GM10266 (cell line): ENCODE measurements around the gene FBN3.
"Not testable (repeated sequence)": the region's sequence is repeated elsewhere in the genome, so short reads cannot be mapped to it uniquely, and the experiment has no call there.

Experiments
- DNase-seq: peaks from one replicate; pipeline ENCODE4 v3.0.0; 2012; ENCODE audit errors: extremely low spot score
- CTCF ChIP-seq: IDR thresholded peaks from 2 replicates; pipeline ENCODE4 v1.5.1; 2012; ENCODE audit warnings: mild to moderate bottlenecking, low read depth; ENCODE audit not compliant: control insufficient read depth, insufficient read depth; ENCODE audit errors: missing control alignments

FBN3 gene

GRCh38 chr19:8107301-8107903 is 42.0 kb downstream of the FBN3 start:
- DNase-seq, result no peak
- no peak for TF ChIP-seq CTCF

GRCh38 chr19:8105471-8105870 is 43.9 kb downstream of the FBN3 start:
- no peak for DNase-seq
- no peak for TF ChIP-seq CTCF

GRCh38 chr19:8101910-8102309 is 47.5 kb downstream of the FBN3 start:
- not testable (repeated sequence) for DNase-seq

- TF ChIP-seq CTCF, result no peak
- DNase-seq, result no peak
Measured at GRCh38 chr19:8101311-8101710, 48.1 kb downstream of the FBN3 start.

- no peak for TF ChIP-seq CTCF
- DNase-seq, result no peak
Measured at GRCh38 chr19:8097681-8098567, 51.5 kb downstream of the FBN3 start.

- TF ChIP-seq CTCF, result no peak
- DNase-seq, result no peak
Measured at GRCh38 chr19:8097198-8097597, 52.2 kb downstream of the FBN3 start.

- TF ChIP-seq CTCF, result no peak
- DNase-seq, result no peak
Measured at GRCh38 chr19:8096071-8096470, 53.3 kb downstream of the FBN3 start.
